Glomerular endothelial cell (primary cell): ENCODE results near the gene HERC2. TPM values are rescaled to one million over a fixed set of nuclear protein-coding genes. Genes with fewer than 3 reads are reported as not detected.
"Not testable (repeated sequence)": the region's sequence is repeated elsewhere in the genome, so short reads cannot be mapped to it uniquely, and the experiment has no call there.

Source experiments
- DNase-seq: peaks from one replicate; pipeline ENCODE4 v3.0.0-alpha.2; 2011; ENCODE audit warnings: low read depth, low spot score; ENCODE audit errors: extremely low read depth
- total RNA-seq: library from RNA; depleted of rRNA; stranded (reverse); fragments of >200 nt; gene quantifications from 2 replicates; pipeline ENCODE4 v1.2.3, GENCODE V29; 2015

Gene HERC2
- total RNA-seq, 1 donor from 2014 or later = 68.9 TPM

GRCh38 chr15:28182731-28183130 lies 139.2 kb downstream of the HERC2 start:
- no peak for DNase-seq

- no peak for DNase-seq
These were observed 139.8 kb downstream of the HERC2 start for GRCh38 chr15:28182216-28182615.

GRCh38 chr15:28181366-28181765 lies 140.6 kb downstream of the HERC2 start:
- DNase-seq = no peak

- no peak for DNase-seq
These were observed 142.7 kb downstream of the HERC2 start for GRCh38 chr15:28179270-28179669.

- no peak for DNase-seq
These were observed 143.3 kb downstream of the HERC2 start for GRCh38 chr15:28178727-28179126.

GRCh38 chr15:28178290-28178689 lies 143.7 kb downstream of the HERC2 start:
- no peak for DNase-seq

GRCh38 chr15:28169366-28169765 lies 152.6 kb downstream of the HERC2 start:
- no peak for DNase-seq

- DNase-seq = not testable (repeated sequence)
These were observed 153.4 kb downstream of the HERC2 start for GRCh38 chr15:28168405-28169121.

GRCh38 chr15:28167042-28167441 lies 154.9 kb downstream of the HERC2 start:
- no peak for DNase-seq

- no peak for DNase-seq
These were observed 156.2 kb downstream of the HERC2 start for GRCh38 chr15:28165791-28166190.

- DNase-seq = no peak
These were observed 157.1 kb downstream of the HERC2 start for GRCh38 chr15:28164876-28165275.

- DNase-seq = no peak
These were observed 167.7 kb downstream of the HERC2 start for GRCh38 chr15:28154283-28154682.

GRCh38 chr15:28153492-28154119 lies 168.4 kb downstream of the HERC2 start:
- no peak for DNase-seq

- DNase-seq = not testable (repeated sequence)
These were observed 169.4 kb downstream of the HERC2 start for GRCh38 chr15:28152538-28152923.

- DNase-seq = not testable (repeated sequence)
These were observed 170.0 kb downstream of the HERC2 start for GRCh38 chr15:28151864-28152537.

GRCh38 chr15:28147801-28148200 lies 174.2 kb downstream of the HERC2 start:
- no peak for DNase-seq

GRCh38 chr15:28145419-28145818 lies 176.6 kb downstream of the HERC2 start:
- not testable (repeated sequence) for DNase-seq

GRCh38 chr15:28140062-28140461 lies 181.9 kb downstream of the HERC2 start:
- DNase-seq = no peak

GRCh38 chr15:28137408-28138039 lies 184.5 kb downstream of the HERC2 start:
- not testable (repeated sequence) for DNase-seq

GRCh38 chr15:28136236-28136904 lies 185.6 kb downstream of the HERC2 start:
- DNase-seq = not testable (repeated sequence)

GRCh38 chr15:28133281-28133680 lies 188.7 kb downstream of the HERC2 start:
- DNase-seq = no peak
